Adrenal gland (tissue), 5 donors: ENCODE measurements around the gene NDST1.

Source experiments
- POLR2A ChIP-seq, 2 donors: fragments of 450-650 bp; IDR thresholded peaks; one replicate each; pipeline ENCODE4 v1.6.1; 2017; ENCODE audit warnings: antibody characterized with exemption in 2 of 2, mild to moderate bottlenecking in 2 of 2, moderate library complexity in 1 of 2
- TF ChIP-seq, protein P1 (sequence below), 6 experiments: fragments of 450-650 bp in 4 of 6; fragments of 200-600 bp in 2 of 6; sonication (generic) in 1 of 6; IDR thresholded peaks; 1 replicate in 5 of 6; 2 replicates in 1 of 6; pipeline versions ENCODE4 v1.5.1 to v1.8.0; 2016 to 2021; ENCODE audit warnings: antibody characterized with exemption in 6 of 6, mild to moderate bottlenecking in 2 of 6, moderate library complexity in 1 of 6
- donor health status: DM: no; HTN: no; CAD: no.

GRCh38 chr5:150559701-150560100 is 51.8 kb downstream of the NDST1 start:
- TF ChIP-seq, protein P1, sequence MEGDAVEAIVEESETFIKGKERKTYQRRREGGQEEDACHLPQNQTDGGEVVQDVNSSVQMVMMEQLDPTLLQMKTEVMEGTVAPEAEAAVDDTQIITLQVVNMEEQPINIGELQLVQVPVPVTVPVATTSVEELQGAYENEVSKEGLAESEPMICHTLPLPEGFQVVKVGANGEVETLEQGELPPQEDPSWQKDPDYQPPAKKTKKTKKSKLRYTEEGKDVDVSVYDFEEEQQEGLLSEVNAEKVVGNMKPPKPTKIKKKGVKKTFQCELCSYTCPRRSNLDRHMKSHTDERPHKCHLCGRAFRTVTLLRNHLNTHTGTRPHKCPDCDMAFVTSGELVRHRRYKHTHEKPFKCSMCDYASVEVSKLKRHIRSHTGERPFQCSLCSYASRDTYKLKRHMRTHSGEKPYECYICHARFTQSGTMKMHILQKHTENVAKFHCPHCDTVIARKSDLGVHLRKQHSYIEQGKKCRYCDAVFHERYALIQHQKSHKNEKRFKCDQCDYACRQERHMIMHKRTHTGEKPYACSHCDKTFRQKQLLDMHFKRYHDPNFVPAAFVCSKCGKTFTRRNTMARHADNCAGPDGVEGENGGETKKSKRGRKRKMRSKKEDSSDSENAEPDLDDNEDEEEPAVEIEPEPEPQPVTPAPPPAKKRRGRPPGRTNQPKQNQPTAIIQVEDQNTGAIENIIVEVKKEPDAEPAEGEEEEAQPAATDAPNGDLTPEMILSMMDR (IDR thresholded peaks at IDR 0.05): no peak
- TF ChIP-seq POLR2A (IDR thresholded peaks at IDR 0.05): no peak
